Measurements from ENCODE around the gene CRNKL1.

The CRNKL1 gene

GRCh38 chr20:19987046-19987445 is 65.2 kb downstream of the CRNKL1 start:
- no peak for TF ChIP-seq CTCF (IDR thresholded peaks at IDR 0.05; ENCODE audit: low read depth, low read length)
- no peak overlapping the region for H3K4me3 ChIP-seq (replicated peaks in 1 of 2; ENCODE audit: low read depth in 2 of 2, low read length in 2 of 2)
- no peak for DNase-seq (ENCODE audit: low read depth in 2 of 2)

- DNase-seq (ENCODE audit: low read depth in 2 of 2): peak; percentile 52 to 86
- TF ChIP-seq CTCF (IDR thresholded peaks at IDR 0.05; ENCODE audit: low read depth, low read length): no peak
- H3K4me3 ChIP-seq (replicated peaks in 1 of 2; ENCODE audit: low read depth in 2 of 2, low read length in 2 of 2): no peak overlapping the region
Observed at GRCh38 chr20:19986419-19986818, 65.8 kb downstream of the CRNKL1 start.

Measured in cardiac fibroblast (primary cell).